COLO668 (cell line): ENCODE data around the gene MAGEC1.
"Not testable (repeated sequence)": the region's sequence is repeated elsewhere in the genome, so short reads cannot be mapped to it uniquely, and the experiment has no call there.

Source experiments
- DNase-seq: peaks from one replicate; lab custom pipeline; 2025; ENCODE audit not compliant: unreplicated experiment; lab: John Stamatoyannopoulos, UW

MAGEC1 gene

GRCh38 chrX:141903400-141904155, at the start of gene MAGEC1:
MAGEC1 (plus strand) TSS chrX:141903894; CDS start chrX:141905073, 1,179 bp downstream.
- no peak for DNase-seq

- no peak for DNase-seq
Measured at GRCh38 chrX:141857479-141857878, 46.2 kb upstream of the MAGEC1 start.

- no peak for DNase-seq
Measured at GRCh38 chrX:141879616-141880015, 24.1 kb upstream of the MAGEC1 start.

GRCh38 chrX:141888811-141889210, 14.9 kb upstream of the MAGEC1 start:
- DNase-seq, result not testable (repeated sequence)

- no peak for DNase-seq
Measured at GRCh38 chrX:141894733-141895132, 9.0 kb upstream of the MAGEC1 start.

- DNase-seq, result no peak
Measured at GRCh38 chrX:141897690-141898089, 6.0 kb upstream of the MAGEC1 start.

- no peak for DNase-seq
Measured at GRCh38 chrX:141902366-141902765, 1.3 kb upstream of the MAGEC1 start.

GRCh38 chrX:141904262-141904661, 568 bp downstream of the MAGEC1 start:
- no peak for DNase-seq

GRCh38 chrX:141917801-141918200, 14.1 kb downstream of the MAGEC1 start:
- no peak for DNase-seq

- no peak for DNase-seq
Measured at GRCh38 chrX:141924293-141924692, 20.6 kb downstream of the MAGEC1 start.

- no peak for DNase-seq
Measured at GRCh38 chrX:141928432-141928831, 24.7 kb downstream of the MAGEC1 start.

GRCh38 chrX:141934059-141934641, 30.5 kb downstream of the MAGEC1 start:
- no peak for DNase-seq

GRCh38 chrX:141935645-141936044, 32.0 kb downstream of the MAGEC1 start:
- DNase-seq, result no peak

- DNase-seq, result no peak
Measured at GRCh38 chrX:141936080-141936479, 32.4 kb downstream of the MAGEC1 start.

- no peak for DNase-seq
Measured at GRCh38 chrX:141941234-141941633, 37.5 kb downstream of the MAGEC1 start.

GRCh38 chrX:141945426-141945825, 41.7 kb downstream of the MAGEC1 start:
- no peak for DNase-seq

GRCh38 chrX:141947350-141947749, 43.7 kb downstream of the MAGEC1 start:
- no peak for DNase-seq

- DNase-seq, result no peak
Measured at GRCh38 chrX:141952603-141953002, 48.9 kb downstream of the MAGEC1 start.

GRCh38 chrX:141958675-141959074, 55.0 kb downstream of the MAGEC1 start:
- DNase-seq, result no peak
